HCT116 (cell line): ENCODE data around the gene UBE2J2. TPM values are rescaled to one million over a fixed set of nuclear protein-coding genes. Genes with fewer than 3 reads are reported as not detected.

ENCODE experiments used
- ATAC-seq: fragments of 200-7000 bp; cut with Tn5 transposase; 2 replicates; pipeline ENCODE4 v1.9.1; 2020; ENCODE audit warnings: mild to moderate bottlenecking, moderate library complexity
- BruUV-seq: library from RNA; stranded (reverse); fragments of 400-500 nt; replicated peaks from 2 replicates; lab custom pipeline; 2021; lab: Mats Ljungman, UMichigan
- CTCF ChIA-PET: fragments of 300-600 bp; sonication (Branson Sonifier 250); formaldehyde crosslinking; loops from one replicate; lab custom pipeline; 2021; ENCODE audit warnings: antibody characterized with exemption; lab: Charles Lee
- POLR2A ChIA-PET: fragments of 300-600, 350-600 bp; sonication (Branson Sonifier 250); formaldehyde crosslinking; loops from one replicate; lab custom pipeline; 2021; ENCODE audit warnings: antibody characterized with exemption; lab: Charles Lee
- RAD21 ChIA-PET, 2 experiments: fragments of 300-600 bp; sonication (Branson Sonifier 250); formaldehyde crosslinking; loops; one replicate each; lab custom pipeline; 2023; ENCODE audit warnings: low total read pairs in 2 of 2; ENCODE audit not compliant: uncharacterized antibody in 2 of 2, unreplicated experiment in 2 of 2, low non-redundant PET in 1 of 2; lab: Charles Lee
- DNase-seq: peaks from one replicate; pipeline ENCODE4 v3.0.0-alpha.2; 2010; ENCODE audit warnings: low read depth, low spot score
- H2AFZ ChIP-seq: fragments of 200-600 bp; shearing (Covaris generic), sonication (generic); 2 replicates; pipeline ENCODE4 v1.6.1; 2017; ENCODE audit warnings: low read depth, mixed run types, mixed read lengths, antibody characterized with exemption, low read length; ENCODE audit not compliant: poor library complexity, severe bottlenecking
- H3K27ac ChIP-seq: 2 replicates; pipeline ENCODE4 v1.5.1; 2012; ENCODE audit warnings: low read depth, low read length
- H3K27me3 ChIP-seq: fragments of 200-600 bp; sonication (generic); 2 replicates; pipeline ENCODE4 v1.6.1; 2016; ENCODE audit warnings: mixed run types, low read length, mixed read lengths; ENCODE audit not compliant: insufficient read depth
- H3K36me3 ChIP-seq, 2 experiments: fragments of 200-500 bp in 1 of 2; fragments of 200-600 bp in 1 of 2; sonication (Bioruptor generic) in 1 of 2; sonication (generic) in 1 of 2; 2 replicates each; pipeline versions ENCODE4 v1.5.1 to v1.6.1; 2014 to 2016; ENCODE audit warnings: low read length in 2 of 2, inconsistent platforms in 1 of 2, mixed read lengths in 1 of 2, mixed run types in 1 of 2; ENCODE audit not compliant: insufficient read depth in 2 of 2, control insufficient read depth in 1 of 2
- H3K4me1 ChIP-seq, 2 experiments: fragments of 200-600 bp in 1 of 2; sonication (generic) in 1 of 2; 2 replicates each; pipeline versions ENCODE4 v1.5.1 to v1.6.1; 2012 to 2017; ENCODE audit warnings: low read length in 2 of 2, inconsistent platforms in 1 of 2, mild to moderate bottlenecking in 1 of 2, mixed read lengths in 1 of 2, mixed run types in 1 of 2, moderate library complexity in 1 of 2; ENCODE audit not compliant: insufficient read depth in 2 of 2, control insufficient read depth in 1 of 2
- H3K4me2 ChIP-seq: fragments of 200-600 bp; sonication (generic); 2 replicates; pipeline ENCODE4 v1.6.1; 2017; ENCODE audit warnings: mixed run types, low read length, mixed read lengths
- H3K4me3 ChIP-seq, 2 experiments: fragments of 200-600 bp in 1 of 2; sonication (generic) in 1 of 2; replicated peaks in 1 of 2; 2 replicates each; pipeline ENCODE4 v1.5.1; 2011 to 2016; ENCODE audit warnings: low read length in 2 of 2, control low read depth in 1 of 2, low read depth in 1 of 2, mild to moderate bottlenecking in 1 of 2, mixed read lengths in 1 of 2, mixed run types in 1 of 2
- H3K79me2 ChIP-seq: fragments of 200-600 bp; sonication (generic); 2 replicates; pipeline ENCODE4 v1.6.1; 2017; ENCODE audit warnings: mild to moderate bottlenecking, mixed run types, low read length, moderate library complexity, mixed read lengths; ENCODE audit not compliant: insufficient read depth
- H3K9ac ChIP-seq: fragments of 200-600 bp; sonication (generic); 2 replicates; pipeline ENCODE4 v1.6.1; 2016; ENCODE audit warnings: low read length, mixed read lengths
- H3K9me2 ChIP-seq: fragments of 200-600 bp; sonication (generic), shearing (Covaris generic); 2 replicates; pipeline ENCODE4 v1.6.1; 2017; ENCODE audit warnings: mixed run types, mild to moderate bottlenecking, moderate library complexity; ENCODE audit not compliant: insufficient read depth
- H3K9me3 ChIP-seq, 2 experiments: fragments of 200-500 bp in 1 of 2; fragments of 200-600 bp in 1 of 2; sonication (Bioruptor generic) in 1 of 2; sonication (generic) in 1 of 2; 2 replicates each; pipeline ENCODE4 v1.6.1; 2014 to 2017; ENCODE audit warnings: low read length in 2 of 2, mixed read lengths in 2 of 2, inconsistent platforms in 1 of 2, low read depth in 1 of 2, mild to moderate bottlenecking in 1 of 2, mixed run types in 1 of 2, moderate library complexity in 1 of 2; ENCODE audit not compliant: control insufficient read depth in 1 of 2, insufficient read depth in 1 of 2
- H4K20me1 ChIP-seq: fragments of 200-600 bp; sonication (generic), shearing (Covaris generic); 2 replicates; pipeline ENCODE4 v1.6.1; 2017; ENCODE audit warnings: mixed run types, mild to moderate bottlenecking, moderate library complexity; ENCODE audit not compliant: insufficient read depth
- CBX3 ChIP-seq: IDR thresholded peaks from 2 replicates; pipeline ENCODE4 v1.6.1; 2012; ENCODE audit warnings: low read depth
- CEBPB ChIP-seq: IDR thresholded peaks from 2 replicates; pipeline ENCODE4 v1.6.1; 2012; ENCODE audit warnings: low read depth
- EGR1 ChIP-seq: IDR thresholded peaks from 2 replicates; pipeline ENCODE4 v1.6.1; 2012; ENCODE audit warnings: low read depth
- ELF1 ChIP-seq: IDR thresholded peaks from 2 replicates; pipeline ENCODE4 v1.6.1; 2012; ENCODE audit warnings: low read depth, borderline replicate concordance
- EZH2 ChIP-seq: fragments of 200-600 bp; sonication (generic); IDR thresholded peaks from 2 replicates; pipeline ENCODE4 v1.6.1; 2017; ENCODE audit warnings: antibody characterized with exemption, mixed run types
- EZH2phosphoT487 ChIP-seq: fragments of 200-600 bp; IDR thresholded peaks from 2 replicates; pipeline ENCODE4 v1.6.1; 2018; ENCODE audit warnings: antibody characterized with exemption, borderline replicate concordance
- POLR2A ChIP-seq: IDR thresholded peaks from 2 replicates; pipeline ENCODE4 v1.7.0; 2011; ENCODE audit warnings: borderline replicate concordance; ENCODE audit not compliant: insufficient read depth, insufficient read length; ENCODE audit errors: extremely low read depth
- RAD21 ChIP-seq: IDR thresholded peaks from 2 replicates; pipeline ENCODE4 v1.6.1; 2012; ENCODE audit warnings: low read depth, mild to moderate bottlenecking
- SIN3A ChIP-seq: IDR thresholded peaks from 2 replicates; pipeline ENCODE4 v1.6.1; 2012; ENCODE audit warnings: low read depth
- SRF ChIP-seq: IDR thresholded peaks from 2 replicates; pipeline ENCODE4 v1.6.1; 2012; ENCODE audit warnings: low read depth
- YY1 ChIP-seq: IDR thresholded peaks from 2 replicates; pipeline ENCODE4 v1.6.1; 2011; ENCODE audit warnings: low read length, low read depth, moderate library complexity, mild to moderate bottlenecking; ENCODE audit not compliant: insufficient replicate concordance; ENCODE audit errors: extremely low read depth
- ZNF274 ChIP-seq: fragments of 200-500 bp; sonication (Bioruptor generic); IDR thresholded peaks from 2 replicates; pipeline ENCODE4 v1.6.1; 2014; ENCODE audit warnings: mild to moderate bottlenecking, low read depth, low read length, inconsistent platforms
- intact Hi-C: fragments of 100-400 bp; cut with micrococcal nuclease; formaldehyde crosslinking; loops from 2 replicates; pipeline ENCODE4 v1.10.0; 2022
- total RNA-seq: library from RNA; stranded (reverse); gene quantifications from one replicate; pipeline ENCODE4 v1.2.1, GENCODE V29; 2021; ENCODE audit not compliant: unreplicated experiment
- TF ChIP-seq, protein P1 (sequence below), 3 experiments: fragments of 200-600 bp in 1 of 3; sonication (generic) in 1 of 3; IDR thresholded peaks in 2 of 3; conservative IDR thresholded peaks in 1 of 3; 2 replicates each; pipeline ENCODE4 v1.5.1; 2012 to 2017; ENCODE audit warnings: low read depth in 2 of 3, low read length in 2 of 3, antibody characterized with exemption in 1 of 3, borderline replicate concordance in 1 of 3, control low read depth in 1 of 3, mild to moderate bottlenecking in 1 of 3, mixed read lengths in 1 of 3, mixed run types in 1 of 3, moderate library complexity in 1 of 3; ENCODE audit not compliant: insufficient read depth in 1 of 3
- TF ChIP-seq, protein P2 (sequence below): IDR thresholded peaks from 2 replicates; pipeline ENCODE4 v1.6.1; 2011; ENCODE audit warnings: mild to moderate bottlenecking, low read length, moderate library complexity; ENCODE audit not compliant: insufficient replicate concordance; ENCODE audit errors: extremely low read depth
- TF ChIP-seq, protein P3 (sequence below): IDR thresholded peaks from 2 replicates; pipeline ENCODE4 v1.6.1; 2012; ENCODE audit warnings: low read depth
- TF ChIP-seq, protein P4 (sequence below): IDR thresholded peaks from 2 replicates; pipeline ENCODE4 v1.6.1; 2012

UBE2J2 gene
- total RNA-seq, 1 experiment from 2014 or later = 67.7 TPM

DNA sequence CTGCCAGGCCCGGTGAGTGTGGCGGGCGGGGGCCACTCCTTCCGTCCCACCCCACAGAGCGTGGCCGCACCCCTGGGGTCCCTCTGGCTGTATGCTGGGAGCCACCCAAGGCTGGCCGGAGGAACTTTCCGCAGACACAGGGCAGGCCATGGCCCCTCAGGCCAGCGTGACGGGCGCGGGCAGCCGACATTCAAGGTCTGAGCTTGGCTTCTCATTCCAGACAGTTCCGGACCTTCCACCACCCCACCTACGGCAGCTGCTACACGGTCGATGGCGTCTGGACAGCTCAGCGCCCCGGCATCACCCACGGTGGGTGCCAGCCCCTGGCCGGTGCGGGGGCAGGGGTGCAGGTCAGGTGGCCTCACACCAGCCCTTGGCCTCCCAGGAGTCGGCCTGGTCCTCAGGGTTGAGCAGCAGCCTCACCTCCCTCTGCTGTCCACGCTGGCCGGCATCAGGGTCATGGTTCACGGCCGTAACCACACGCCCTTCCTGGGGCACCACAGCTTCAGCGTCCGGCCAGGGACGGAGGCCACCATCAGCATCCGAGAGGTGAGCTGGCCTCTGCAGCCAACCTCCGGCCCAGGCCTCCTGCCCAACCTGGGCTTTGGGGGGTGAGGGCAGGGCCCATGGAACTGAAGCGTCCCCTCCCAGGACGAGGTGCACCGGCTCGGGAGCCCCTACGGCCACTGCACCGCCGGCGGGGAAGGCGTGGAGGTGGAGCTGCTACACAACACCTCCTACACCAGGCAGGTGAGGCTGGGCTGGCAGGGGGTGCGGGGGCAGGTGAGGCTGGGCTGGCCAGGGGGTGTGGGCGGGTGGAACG, 13.8 kb upstream of the UBE2J2 start:
- no peak overlapping the region for H2AFZ ChIP-seq
- H3K79me2 ChIP-seq = no peaks in the 10 kb centered on the region
- no TSS peak for BruUV-seq
- intact Hi-C loops = no loop called here
- H3K27me3 ChIP-seq = no peaks in the 10 kb centered on the region
- H3K4me3 ChIP-seq = no peak overlapping the region
- no peak overlapping the region for H3K4me2 ChIP-seq
- TF ChIP-seq YY1 = no peak
- no peak for TF ChIP-seq SRF
- no peak for TF ChIP-seq RAD21
- TF ChIP-seq, protein P1, sequence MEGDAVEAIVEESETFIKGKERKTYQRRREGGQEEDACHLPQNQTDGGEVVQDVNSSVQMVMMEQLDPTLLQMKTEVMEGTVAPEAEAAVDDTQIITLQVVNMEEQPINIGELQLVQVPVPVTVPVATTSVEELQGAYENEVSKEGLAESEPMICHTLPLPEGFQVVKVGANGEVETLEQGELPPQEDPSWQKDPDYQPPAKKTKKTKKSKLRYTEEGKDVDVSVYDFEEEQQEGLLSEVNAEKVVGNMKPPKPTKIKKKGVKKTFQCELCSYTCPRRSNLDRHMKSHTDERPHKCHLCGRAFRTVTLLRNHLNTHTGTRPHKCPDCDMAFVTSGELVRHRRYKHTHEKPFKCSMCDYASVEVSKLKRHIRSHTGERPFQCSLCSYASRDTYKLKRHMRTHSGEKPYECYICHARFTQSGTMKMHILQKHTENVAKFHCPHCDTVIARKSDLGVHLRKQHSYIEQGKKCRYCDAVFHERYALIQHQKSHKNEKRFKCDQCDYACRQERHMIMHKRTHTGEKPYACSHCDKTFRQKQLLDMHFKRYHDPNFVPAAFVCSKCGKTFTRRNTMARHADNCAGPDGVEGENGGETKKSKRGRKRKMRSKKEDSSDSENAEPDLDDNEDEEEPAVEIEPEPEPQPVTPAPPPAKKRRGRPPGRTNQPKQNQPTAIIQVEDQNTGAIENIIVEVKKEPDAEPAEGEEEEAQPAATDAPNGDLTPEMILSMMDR (IDR thresholded peaks at IDR 0.05 in 2 of 3, conservative IDR thresholded peaks at IDR 0.05 in 1 of 3; ENCODE audit: borderline replicate concordance in 1 of 3, insufficient read depth in 1 of 3, low read depth in 2 of 3, low read length in 2 of 3) = no peak
- no peak for TF ChIP-seq ELF1
- TF ChIP-seq CBX3 = no peak
- TF ChIP-seq SIN3A = no peak
- TF ChIP-seq EZH2 = no peak
- no peak for TF ChIP-seq POLR2A
- no peak for TF ChIP-seq ZNF274
- TF ChIP-seq, protein P2, sequence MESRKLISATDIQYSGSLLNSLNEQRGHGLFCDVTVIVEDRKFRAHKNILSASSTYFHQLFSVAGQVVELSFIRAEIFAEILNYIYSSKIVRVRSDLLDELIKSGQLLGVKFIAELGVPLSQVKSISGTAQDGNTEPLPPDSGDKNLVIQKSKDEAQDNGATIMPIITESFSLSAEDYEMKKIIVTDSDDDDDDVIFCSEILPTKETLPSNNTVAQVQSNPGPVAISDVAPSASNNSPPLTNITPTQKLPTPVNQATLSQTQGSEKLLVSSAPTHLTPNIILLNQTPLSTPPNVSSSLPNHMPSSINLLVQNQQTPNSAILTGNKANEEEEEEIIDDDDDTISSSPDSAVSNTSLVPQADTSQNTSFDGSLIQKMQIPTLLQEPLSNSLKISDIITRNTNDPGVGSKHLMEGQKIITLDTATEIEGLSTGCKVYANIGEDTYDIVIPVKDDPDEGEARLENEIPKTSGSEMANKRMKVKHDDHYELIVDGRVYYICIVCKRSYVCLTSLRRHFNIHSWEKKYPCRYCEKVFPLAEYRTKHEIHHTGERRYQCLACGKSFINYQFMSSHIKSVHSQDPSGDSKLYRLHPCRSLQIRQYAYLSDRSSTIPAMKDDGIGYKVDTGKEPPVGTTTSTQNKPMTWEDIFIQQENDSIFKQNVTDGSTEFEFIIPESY = no peak
- TF ChIP-seq, protein P3, sequence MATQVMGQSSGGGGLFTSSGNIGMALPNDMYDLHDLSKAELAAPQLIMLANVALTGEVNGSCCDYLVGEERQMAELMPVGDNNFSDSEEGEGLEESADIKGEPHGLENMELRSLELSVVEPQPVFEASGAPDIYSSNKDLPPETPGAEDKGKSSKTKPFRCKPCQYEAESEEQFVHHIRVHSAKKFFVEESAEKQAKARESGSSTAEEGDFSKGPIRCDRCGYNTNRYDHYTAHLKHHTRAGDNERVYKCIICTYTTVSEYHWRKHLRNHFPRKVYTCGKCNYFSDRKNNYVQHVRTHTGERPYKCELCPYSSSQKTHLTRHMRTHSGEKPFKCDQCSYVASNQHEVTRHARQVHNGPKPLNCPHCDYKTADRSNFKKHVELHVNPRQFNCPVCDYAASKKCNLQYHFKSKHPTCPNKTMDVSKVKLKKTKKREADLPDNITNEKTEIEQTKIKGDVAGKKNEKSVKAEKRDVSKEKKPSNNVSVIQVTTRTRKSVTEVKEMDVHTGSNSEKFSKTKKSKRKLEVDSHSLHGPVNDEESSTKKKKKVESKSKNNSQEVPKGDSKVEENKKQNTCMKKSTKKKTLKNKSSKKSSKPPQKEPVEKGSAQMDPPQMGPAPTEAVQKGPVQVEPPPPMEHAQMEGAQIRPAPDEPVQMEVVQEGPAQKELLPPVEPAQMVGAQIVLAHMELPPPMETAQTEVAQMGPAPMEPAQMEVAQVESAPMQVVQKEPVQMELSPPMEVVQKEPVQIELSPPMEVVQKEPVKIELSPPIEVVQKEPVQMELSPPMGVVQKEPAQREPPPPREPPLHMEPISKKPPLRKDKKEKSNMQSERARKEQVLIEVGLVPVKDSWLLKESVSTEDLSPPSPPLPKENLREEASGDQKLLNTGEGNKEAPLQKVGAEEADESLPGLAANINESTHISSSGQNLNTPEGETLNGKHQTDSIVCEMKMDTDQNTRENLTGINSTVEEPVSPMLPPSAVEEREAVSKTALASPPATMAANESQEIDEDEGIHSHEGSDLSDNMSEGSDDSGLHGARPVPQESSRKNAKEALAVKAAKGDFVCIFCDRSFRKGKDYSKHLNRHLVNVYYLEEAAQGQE = no peak
- TF ChIP-seq CEBPB = no peak
- TF ChIP-seq, protein P4, sequence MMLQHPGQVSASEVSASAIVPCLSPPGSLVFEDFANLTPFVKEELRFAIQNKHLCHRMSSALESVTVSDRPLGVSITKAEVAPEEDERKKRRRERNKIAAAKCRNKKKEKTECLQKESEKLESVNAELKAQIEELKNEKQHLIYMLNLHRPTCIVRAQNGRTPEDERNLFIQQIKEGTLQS = no peak
- TF ChIP-seq EZH2phosphoT487 = no peak
- TF ChIP-seq EGR1 = no peak
- ATAC-seq (no peak), DNase-seq (no peak)
- H3K4me1 ChIP-seq = peaks cover 14 to 36% of the 10 kb centered on the region in 2 experiments
- POLR2A ChIA-PET = no interaction called here
- no peak overlapping the region for H3K9ac ChIP-seq
- CTCF ChIA-PET = no interaction called here
- H4K20me1 ChIP-seq = no peaks in the 10 kb centered on the region
- RAD21 ChIA-PET = no interaction called here
- H3K27ac ChIP-seq = no peak overlapping the region; the same call in 1 of the 2 replicates
- H3K36me3 ChIP-seq = no peaks in the 10 kb centered on the region
- no peaks in the 10 kb centered on the region for H3K9me2 ChIP-seq
- no peaks in the 10 kb centered on the region for H3K9me3 ChIP-seq
